ENCODE data around the gene PPM1N.

DNA sequence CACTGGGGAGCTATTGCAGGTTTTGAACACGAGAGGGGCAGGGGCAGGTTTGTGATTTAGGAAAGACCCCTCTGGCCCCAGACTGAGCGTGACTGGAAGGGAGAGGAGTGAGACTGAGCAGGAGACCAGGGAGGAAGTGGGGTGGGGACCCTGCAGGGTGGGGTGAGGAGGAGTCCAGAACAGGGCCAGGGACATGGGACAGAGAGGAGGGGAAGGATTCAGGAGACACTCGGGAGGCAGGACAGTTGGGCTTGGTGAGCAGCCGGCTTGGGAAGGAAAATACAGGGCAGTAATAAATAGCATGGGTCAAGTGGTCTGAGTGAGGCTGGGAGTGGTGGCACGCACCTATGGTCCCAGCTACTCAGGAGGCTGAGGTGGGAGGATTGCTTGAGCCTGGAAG, 21.1 kb upstream of the PPM1N start:
- no peak for TF ChIP-seq EZH2 (IDR thresholded peaks at IDR 0.05; ENCODE audit: insufficient read depth, poor library complexity, severe bottlenecking)
- TF ChIP-seq EZH2phosphoT487 (IDR thresholded peaks at IDR 0.05; ENCODE audit: insufficient read depth, low read depth) = no peak
